NCI-H2029 (cell line): ENCODE results near the gene SPTB.

Source experiments
- DNase-seq: peaks from one replicate; lab custom pipeline; 2025; lab: John Stamatoyannopoulos, UW

Gene SPTB

GRCh38 chr14:64789696-64790095, 90.0 kb downstream of the SPTB start:
- DNase-seq, result no peak

DNA sequence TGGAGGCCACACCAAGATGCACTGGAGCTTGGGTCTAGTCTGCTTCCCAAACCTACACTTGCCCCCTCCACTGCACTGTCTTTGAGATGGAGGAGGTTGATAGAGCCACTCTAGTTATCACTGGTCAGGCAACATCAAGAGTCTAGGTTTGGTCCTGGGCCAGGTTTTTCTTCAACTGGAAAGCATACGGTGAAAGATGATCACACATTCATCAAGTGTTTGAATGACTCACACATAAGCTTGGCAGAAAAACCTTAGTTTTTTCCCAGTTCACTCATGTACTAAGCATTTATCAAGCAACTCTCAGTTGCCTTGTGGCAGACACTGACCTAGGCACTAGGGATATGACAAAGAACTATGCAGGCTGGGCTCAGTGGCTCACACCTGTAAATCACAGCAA, 91.0 kb downstream of the SPTB start:
- DNase-seq, result peak; percentile 46

- DNase-seq, result no peak
Observed at GRCh38 chr14:64787619-64788018, 92.1 kb downstream of the SPTB start.

GRCh38 chr14:64786296-64787149, 93.2 kb downstream of the SPTB start:
- no peak for DNase-seq

DNA sequence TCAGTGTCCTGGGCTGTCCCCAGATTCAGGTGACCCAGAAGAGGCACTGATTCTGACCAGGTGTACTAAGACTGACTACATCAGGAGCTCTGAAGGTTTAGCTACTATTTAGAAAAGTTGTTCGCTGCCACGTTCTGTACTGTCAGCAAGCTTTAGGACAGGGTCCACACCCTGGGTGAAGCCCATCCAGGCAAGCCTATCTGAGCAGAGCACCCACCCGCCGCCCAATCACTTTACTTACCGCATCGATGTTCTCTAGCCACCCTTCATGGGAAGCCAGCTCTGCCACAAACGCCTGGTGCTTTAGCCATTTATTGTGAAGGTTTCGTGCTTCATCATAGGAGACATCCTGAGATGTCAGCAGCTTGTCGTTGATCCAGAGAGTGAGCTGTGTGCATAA, 95.7 kb downstream of the SPTB start:
- DNase-seq, result no peak

DNA sequence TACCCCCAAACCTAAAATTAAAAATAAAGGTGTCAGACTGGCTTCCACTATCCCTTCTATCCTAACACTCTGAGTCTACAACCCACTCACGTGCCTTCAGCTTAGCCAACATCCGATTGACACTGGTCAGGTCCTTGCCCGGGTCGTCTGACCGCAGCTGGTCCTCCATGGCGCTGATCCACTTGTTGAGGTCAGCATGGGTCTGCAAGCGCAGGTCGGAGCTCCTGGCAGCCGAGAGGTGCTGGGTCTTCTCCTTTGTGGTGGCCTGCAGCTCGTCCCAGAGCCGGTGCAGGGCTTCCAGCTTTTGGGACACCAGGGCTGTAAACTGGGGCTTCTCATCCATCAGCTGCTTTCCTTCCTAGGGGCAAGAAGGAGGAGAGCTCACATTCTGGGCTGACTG, 97.5 kb downstream of the SPTB start:
- DNase-seq, result no peak

- DNase-seq, result no peak
Observed at GRCh38 chr14:64779472-64779871, 100.2 kb downstream of the SPTB start.

GRCh38 chr14:64778104-64778754, 101.5 kb downstream of the SPTB start:
- no peak for DNase-seq

DNA sequence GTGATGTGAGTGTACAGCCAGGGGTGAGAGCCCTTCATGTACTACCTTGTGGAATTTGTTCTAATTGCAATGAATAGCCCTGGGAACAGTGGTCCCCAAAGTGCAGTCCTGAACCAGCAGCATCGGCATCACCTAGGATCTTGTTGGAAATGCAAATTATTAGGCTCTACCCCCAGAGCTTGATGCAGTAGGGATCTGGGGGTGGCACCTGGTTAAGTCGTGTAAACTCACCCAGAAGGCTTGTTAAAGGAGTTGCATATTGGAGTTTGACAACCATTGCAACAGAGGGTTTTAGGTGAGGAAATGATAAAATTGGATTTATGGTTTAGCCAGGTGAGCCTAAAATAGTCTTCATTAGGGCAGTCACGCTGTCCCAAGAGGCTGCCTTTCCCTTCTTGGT, 102.2 kb downstream of the SPTB start:
- no peak for DNase-seq

DNA sequence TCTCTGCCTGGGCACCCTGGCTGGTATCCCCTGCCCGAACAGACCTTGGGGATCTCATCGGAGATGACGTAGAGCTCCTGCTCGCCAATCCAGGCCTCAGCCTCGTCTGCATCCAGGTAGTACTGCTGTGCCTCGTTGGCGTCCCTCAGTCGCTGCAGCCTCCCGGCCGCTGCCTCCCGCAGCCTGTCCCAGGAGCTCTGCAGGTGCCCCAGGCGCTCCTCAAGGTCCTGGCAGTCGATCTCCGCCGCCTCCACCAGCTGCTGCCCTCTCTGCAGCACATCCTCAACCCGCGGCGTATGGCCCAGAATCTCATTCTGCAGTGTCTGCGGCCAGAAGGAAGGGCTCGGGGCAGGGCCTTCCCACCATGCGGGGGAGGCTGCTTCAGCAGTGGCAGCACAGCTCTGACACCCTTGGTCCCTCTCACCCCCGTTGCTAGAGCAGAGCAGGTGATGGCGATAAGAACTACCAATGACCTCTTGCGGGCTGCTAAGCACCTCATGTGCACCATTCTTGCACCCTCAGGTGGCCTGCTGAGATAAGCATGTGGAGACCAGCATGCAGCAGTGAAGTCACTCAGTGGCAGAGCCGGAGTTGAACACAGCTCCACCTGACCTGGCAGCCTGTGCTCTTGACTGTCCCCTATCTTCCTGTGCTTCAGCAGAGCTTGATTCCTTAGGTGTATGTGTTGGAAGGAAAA, 104.5 kb downstream of the SPTB start:
- DNase-seq, result no peak

GRCh38 chr14:64774272-64774671, 105.4 kb downstream of the SPTB start:
- no peak for DNase-seq

DNA sequence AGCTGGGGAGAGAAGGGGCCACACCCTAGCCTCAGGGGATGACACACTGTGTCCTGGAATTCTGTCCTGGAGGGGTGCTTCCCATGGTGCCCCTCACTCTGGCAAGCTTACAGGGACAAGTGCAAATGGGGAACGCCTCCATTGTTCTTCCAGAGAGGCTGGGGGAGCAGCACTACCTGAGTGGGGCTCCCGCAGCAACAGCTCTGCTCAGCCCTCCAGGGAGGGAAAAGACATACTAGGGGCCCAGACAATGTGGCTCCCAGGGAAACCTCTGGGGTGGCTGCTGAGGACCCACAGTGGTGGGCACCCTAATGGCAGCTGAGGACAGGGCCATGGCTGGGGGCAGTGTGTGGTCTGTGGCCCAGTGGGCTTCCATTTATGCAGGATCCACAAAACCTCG, 106.1 kb downstream of the SPTB start:
- no peak for DNase-seq

DNA sequence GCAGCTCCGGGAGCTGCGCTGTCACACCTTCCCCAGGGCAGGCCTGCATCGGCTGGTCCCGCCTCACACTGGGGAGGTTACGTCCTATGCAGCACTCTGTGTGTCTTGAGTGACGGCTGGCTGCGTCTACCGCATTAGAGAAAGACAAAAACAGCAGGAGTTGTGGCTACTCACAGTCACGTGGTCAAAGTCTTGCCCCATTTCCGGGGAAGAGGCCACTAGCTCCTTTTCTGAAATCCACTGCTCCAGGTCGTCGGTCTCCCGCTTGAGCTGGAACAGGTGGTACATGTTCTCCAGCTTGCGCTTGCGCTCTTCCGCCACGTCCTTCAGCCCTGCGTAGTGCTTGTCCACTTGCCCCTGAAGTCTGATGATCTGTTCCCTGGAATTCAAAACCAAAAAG, 106.7 kb downstream of the SPTB start:
- DNase-seq, result no peak

GRCh38 chr14:64772397-64772950, 107.2 kb downstream of the SPTB start:
- no peak for DNase-seq

DNA sequence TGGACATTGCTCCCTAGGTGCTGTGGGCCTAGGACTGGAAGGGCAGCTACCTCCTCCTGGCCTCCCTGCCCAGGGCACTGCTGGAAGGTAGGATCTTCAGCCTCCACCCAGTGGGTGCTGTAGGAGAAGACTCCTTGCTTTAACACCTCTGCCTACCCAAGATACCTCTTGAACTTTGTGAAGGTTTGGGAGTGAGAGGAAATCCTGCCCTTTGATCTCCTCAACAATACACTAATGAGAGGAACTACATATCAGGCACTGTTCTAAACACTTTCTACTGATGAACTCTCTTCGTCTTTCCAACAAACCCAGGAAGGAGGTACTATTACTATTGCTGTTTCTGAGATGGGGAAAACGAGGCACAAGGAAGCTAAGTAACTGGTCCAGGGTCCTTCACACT, 108.5 kb downstream of the SPTB start:
- no peak for DNase-seq

GRCh38 chr14:64770751-64771150, 109.0 kb downstream of the SPTB start:
- no peak for DNase-seq

DNA sequence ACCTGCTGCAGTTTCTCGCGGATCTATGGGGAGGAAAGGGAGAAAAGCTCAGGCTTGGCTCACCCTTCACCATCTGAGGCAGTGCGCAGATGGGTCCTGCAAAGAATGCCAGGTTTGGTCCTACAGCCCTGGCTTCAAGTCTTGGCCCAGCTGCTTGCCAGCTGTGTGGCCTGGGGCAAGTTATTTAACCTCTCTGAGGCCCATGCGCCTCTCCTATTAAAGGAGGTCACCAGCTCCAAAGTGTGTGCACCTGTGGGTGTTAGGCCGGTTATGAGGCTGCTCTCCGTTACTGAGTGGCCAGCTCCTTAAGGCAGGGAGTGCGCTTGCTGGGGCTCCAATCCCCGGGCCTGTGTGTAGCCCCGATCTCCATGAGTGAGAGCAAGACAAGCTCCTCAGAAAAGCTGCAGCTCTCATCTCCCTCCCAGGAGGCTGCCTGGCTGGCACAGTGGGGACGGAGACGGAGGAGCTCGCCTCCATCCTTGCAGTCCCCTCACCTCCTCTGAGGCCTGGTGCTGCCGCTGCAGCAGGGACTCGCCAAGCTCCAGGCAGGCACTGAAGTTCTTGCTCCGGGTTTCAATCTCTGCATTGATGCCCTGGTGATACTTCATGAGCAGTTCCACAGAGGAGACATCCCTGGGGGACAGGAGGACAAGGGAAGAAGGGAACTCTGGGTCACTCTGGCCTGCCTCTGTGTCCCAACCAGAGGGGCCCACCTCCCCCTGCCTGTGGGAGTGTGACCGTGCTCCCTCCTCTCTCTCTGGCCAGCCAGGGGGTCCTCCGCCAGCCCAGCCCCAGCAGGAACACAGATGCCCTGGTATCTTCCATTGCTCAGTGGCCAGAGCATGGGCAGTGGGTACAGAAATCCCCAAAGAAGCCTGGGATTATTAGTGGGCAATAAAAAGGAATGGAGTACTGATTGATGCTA, 110.3 kb downstream of the SPTB start:
- DNase-seq, result no peak

- DNase-seq, result no peak
Observed at GRCh38 chr14:64768401-64769095, 111.2 kb downstream of the SPTB start.

- DNase-seq, result no peak
Observed at GRCh38 chr14:64767215-64767964, 112.3 kb downstream of the SPTB start.

GRCh38 chr14:64766430-64767151, 113.1 kb downstream of the SPTB start:
- no peak for DNase-seq
